ENCODE results near the gene KCP.

KCP gene

DNA sequence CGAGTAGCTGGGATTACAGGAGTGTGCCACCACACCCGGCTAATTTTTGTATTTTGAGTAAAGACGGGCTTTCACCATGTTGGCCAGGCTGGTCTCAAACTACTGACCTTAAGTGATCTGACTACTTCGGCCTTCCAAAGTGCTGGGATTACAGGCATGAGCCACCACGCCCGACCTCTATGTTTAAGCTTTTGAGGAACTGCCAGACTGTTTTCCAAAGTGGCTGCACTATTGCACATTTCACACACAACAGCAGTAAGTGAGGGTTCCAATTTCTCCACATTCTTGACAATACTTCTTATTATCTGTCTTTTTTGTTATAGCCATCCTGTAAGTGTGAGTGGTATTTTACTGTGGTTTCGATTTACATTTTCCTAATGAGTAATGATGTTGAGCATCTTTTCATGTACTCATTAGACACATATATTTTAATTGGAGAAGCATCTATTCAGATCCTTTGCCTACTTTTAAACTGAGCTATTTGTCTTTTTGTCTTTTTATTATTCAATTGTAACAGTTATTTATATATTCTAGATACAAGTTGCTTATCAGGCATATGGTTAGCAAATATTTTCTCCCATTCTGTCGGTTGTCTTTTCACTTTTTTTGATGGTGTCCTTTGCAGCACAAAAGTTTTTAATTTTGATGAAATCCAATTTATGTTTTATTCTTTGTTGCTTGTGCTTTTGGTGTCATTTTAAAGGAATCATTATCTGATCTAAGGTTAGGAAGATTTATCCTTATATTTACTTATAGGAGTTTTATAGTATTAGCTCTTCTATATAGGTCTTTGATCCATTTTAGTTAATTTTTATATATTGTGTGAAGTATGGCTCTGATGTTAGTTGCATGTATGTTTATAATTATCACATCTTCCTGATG, 14.4 kb upstream of the KCP start:
- no peak overlapping the region for H3K4me3 ChIP-seq (ENCODE audit: low read depth, low read length)
- TF ChIP-seq, protein P1, sequence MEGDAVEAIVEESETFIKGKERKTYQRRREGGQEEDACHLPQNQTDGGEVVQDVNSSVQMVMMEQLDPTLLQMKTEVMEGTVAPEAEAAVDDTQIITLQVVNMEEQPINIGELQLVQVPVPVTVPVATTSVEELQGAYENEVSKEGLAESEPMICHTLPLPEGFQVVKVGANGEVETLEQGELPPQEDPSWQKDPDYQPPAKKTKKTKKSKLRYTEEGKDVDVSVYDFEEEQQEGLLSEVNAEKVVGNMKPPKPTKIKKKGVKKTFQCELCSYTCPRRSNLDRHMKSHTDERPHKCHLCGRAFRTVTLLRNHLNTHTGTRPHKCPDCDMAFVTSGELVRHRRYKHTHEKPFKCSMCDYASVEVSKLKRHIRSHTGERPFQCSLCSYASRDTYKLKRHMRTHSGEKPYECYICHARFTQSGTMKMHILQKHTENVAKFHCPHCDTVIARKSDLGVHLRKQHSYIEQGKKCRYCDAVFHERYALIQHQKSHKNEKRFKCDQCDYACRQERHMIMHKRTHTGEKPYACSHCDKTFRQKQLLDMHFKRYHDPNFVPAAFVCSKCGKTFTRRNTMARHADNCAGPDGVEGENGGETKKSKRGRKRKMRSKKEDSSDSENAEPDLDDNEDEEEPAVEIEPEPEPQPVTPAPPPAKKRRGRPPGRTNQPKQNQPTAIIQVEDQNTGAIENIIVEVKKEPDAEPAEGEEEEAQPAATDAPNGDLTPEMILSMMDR (conservative IDR thresholded peaks at IDR 0.05; ENCODE audit: low read depth, low read length) = no peak
- DNase-seq (ENCODE audit: low read depth) = no peak

DNA sequence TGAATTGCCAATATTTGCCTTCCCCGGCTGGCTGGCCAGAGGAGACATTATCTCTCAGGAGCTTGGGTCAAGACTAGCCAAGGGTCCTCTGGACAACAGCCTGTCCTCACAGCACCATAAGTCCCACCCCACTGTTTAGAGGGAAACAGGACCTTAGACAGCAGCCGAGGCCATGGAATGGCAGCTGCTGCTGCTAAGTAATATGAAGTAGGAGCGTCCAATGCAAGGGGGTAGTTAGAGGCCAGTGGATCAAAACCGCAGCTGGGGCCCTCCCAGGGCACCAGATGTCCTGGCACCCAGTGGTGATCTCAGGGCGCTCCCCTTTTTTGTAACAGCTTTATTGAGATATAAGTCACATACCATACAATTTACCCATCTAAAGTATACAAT, 12.9 kb upstream of the KCP start:
- H3K4me3 ChIP-seq (ENCODE audit: low read depth, low read length) = no peak overlapping the region
- TF ChIP-seq, protein P1 (conservative IDR thresholded peaks at IDR 0.05; ENCODE audit: low read depth, low read length) = no peak
- no peak for DNase-seq (ENCODE audit: low read depth)

DNA sequence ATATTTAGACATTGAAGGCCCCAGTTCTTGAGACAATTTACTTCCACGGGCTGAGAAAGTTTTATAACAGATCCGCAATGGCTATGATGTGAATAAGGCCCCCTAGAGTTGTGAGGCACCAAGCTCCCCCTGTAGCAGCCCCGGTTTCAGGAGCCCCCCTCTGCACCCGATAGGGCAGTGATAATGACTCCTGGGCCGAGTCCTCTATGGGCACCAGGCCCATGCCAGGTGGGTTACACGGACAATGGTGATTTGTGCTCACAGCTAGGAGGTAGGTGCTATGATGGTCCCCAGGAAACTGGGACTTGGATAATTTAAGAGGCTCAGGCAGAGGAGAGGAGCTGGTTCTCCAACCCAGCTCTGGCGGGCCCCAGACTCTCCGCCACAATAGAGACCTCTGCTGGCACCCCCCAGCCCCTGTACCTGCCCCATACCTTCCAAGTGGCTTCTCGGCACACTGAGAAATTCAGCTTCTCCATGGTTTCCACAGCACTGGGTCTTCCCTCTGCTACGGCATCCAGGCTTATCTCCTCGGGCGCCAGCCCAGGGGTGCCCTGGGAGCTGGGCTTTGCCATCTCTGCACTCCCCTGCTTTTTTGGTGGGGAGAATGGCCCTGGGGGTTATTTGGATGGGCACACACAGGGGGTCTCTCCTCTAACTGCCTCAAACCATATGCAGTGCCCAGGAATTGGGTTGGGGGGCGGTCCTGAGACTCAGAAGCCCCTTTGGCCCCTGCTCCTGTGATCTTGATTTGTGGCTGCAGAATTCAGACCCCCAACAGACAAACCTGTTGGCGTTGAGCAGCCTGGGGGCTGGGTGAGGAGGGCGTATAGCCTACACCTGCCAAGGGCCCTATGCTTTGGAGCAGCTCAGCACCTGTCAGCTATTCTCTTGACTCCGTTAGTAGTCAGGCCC, 12.2 kb upstream of the KCP start:
- TF ChIP-seq, protein P1 (conservative IDR thresholded peaks at IDR 0.05; ENCODE audit: low read depth, low read length) = no peak
- DNase-seq (ENCODE audit: low read depth) = no peak
- no peak overlapping the region for H3K4me3 ChIP-seq (ENCODE audit: low read depth, low read length)

DNA sequence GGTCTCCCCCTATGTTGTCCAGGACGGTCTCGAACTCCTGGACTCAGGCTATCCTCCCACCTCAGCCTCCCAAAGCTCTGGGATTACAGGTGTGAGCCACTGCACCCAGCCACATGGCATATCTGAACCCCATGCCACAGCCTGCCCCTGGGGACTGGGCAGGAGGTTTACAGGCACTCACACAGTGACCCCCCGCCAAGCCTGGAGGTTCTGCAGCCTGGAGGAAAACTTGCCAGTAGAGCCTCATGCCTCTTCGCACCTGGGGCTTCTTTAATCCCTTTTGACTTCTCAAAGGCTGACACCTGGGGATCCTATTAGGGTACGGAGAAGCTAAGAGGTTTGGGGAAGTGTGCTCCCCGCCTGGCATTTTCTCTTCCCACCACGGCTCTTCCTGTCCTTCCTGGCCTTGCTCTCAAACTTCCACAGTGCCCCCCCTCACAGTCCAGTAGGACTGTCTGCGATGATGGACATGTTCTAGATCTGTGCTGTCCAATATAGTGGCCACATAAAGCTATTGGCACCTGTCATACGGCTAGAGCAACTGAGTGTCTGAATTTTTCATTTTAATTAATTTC, 11.4 kb upstream of the KCP start:
- DNase-seq (ENCODE audit: low read depth) = no peak
- no peak overlapping the region for H3K4me3 ChIP-seq (ENCODE audit: low read depth, low read length)
- TF ChIP-seq, protein P1 (conservative IDR thresholded peaks at IDR 0.05; ENCODE audit: low read depth, low read length) = no peak

DNA sequence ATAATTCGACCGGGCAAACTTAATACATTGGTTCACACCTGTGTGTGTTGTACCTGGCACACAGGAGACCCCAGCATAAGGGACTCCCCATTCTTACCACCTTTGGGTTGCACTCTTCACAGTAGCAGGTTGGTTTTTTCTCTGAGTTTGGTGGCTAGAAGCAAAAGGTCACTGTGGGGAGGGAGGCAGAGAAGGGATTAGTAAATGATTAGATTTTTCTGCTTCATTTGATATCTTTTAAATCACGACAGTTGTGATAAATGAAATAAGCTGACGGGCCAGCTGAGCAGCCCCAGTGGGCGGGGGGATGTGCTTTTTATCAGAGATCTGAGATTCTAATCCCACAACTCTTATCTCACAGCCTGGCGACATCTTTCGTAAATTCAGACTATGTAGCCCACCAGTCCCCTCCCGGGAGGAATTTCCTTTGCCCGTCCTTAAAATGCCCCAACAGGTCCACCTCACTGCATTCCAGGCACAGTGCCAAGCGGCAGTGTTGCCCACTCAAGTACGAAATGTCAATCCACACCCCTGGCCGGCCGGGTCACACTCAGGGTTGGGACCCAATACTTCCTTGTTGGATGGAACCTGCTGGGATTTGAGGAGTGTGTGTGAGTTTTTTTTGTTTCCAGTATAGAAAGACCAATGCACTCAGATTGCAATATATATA, 10.5 kb upstream of the KCP start:
- H3K4me3 ChIP-seq (ENCODE audit: low read depth, low read length) = no peak overlapping the region
- no peak for DNase-seq (ENCODE audit: low read depth)
- TF ChIP-seq, protein P1 (conservative IDR thresholded peaks at IDR 0.05; ENCODE audit: low read depth, low read length) = no peak

All from choroid plexus epithelial cell (primary cell).